ENCODE measurements around the gene EVL.
"Not testable (repeated sequence)": the region's sequence is repeated elsewhere in the genome, so short reads cannot be mapped to it uniquely, and the experiment has no call there.

The EVL gene

DNA sequence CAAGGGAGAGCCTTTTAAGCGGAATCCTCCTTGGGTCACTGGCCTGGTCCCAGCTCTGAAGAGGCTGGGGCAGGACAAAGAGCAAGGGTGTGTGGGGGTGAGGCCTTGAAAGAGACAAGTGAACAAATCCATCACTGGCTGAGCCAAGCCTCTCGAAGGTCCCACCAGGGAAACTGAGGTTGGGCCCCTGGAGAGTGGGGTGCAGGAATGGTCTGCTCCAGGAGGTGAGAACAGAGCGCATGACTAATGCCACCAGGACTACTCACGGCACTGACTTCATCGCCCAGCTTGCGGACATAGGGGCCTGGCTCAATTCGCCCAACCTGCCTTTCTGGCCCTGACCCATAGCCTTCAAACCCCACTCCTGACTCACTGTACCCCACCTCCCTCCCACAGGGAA is 113.5 kb downstream of the EVL start:
- DNase-seq (ENCODE audit: low read depth): no peak
- TF ChIP-seq CTCF (conservative IDR thresholded peaks at IDR 0.05; ENCODE audit: control insufficient read depth, insufficient read depth, low read depth, low read length): no peak
- H3K4me3 ChIP-seq (ENCODE audit: control insufficient read depth, low read depth, low read length): no peak overlapping the region

DNA sequence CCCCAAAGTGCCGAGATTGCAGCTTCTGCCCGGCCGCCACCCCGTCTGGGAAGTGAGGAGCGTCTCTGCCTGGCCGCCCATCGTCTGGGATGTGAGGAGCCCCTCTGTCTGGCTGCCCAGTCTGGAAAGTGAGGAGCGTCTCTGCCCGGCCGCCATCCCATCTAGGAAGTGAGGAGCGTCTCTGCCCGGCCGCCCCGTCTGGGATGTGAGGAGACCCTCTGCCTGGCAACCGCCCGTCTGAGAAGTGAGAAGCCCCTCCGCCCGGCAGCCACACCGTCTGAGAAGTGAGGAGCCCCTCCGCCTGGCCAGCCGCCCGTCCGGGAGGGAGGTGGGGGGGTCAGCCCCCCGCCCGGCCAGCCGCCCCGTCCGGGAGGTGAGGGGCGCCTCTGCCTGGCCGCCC is 115.4 kb downstream of the EVL start:
- DNase-seq (ENCODE audit: low read depth); H3K4me3 ChIP-seq (ENCODE audit: control insufficient read depth, low read depth, low read length): not testable (repeated sequence)

DNA sequence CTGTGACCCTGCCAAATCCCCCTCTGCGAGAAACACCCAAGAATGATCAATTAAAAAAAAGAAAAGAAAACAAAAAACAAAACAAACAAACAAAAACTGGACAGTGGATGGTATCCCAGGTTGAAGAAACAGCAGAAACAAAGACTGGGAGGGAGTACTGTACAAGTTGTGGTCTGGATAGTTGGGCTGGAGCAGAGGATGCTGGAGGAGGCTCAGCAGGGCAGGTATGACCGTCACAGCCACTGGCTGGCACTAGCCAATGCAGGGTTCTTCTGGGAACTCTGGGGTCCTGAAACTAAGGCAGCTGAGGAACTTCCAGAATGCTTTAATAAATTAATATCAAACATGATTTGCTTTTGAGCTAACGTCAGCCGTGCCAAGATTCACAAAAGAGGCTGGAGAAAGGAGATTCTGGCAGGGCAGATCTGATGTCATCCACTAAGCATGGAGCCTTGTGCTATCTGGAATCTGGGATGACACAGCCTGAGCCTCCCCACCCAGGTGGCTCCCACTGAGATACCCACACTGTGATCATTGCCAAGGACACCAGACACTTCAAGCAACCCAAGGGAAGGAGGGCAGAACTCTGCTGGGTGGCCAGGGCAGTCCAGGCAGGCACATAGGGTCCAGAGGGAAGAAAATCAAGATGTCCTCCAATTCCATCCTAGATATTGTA is 116.8 kb downstream of the EVL start:
- H3K4me3 ChIP-seq (ENCODE audit: control insufficient read depth, low read depth, low read length); DNase-seq (ENCODE audit: low read depth): not testable (repeated sequence)

- no peak overlapping the region for H3K4me3 ChIP-seq (ENCODE audit: control insufficient read depth, low read depth, low read length)
- no peak for TF ChIP-seq CTCF (conservative IDR thresholded peaks at IDR 0.05; ENCODE audit: control insufficient read depth, insufficient read depth, low read depth, low read length)
- DNase-seq (ENCODE audit: low read depth): no peak
Measured at GRCh38 chr14:100187247-100187833, 122.1 kb downstream of the EVL start.

DNA sequence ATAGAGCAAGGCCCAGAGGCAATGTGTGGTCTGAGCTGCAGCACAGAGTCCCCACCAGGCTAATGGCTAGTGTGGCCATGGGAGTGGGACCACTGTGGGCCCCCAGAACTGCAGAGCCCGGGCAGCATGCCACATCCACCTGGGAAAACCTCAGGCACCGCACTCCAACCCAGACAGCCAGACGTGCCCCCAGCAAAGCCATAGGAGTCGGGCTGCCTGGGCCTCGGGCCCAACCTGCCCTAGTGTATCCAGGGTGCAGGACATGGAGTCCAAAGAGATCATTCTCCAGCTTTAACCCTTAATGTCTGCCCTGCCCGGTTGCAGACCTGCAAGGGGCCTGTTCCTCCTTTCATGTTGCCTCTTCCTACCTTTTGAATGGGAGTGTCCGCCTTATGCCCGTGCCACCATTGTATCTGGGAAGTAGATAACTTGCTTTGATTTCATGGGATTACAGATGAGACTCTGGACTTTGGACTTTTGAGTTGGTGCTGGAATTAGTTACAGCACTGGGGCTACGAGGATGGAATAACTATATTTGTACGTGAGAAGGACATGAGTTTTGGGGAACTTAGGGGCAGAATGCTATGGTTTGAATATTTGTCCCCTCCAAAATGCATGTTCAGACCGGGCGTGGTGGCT is 123.3 kb downstream of the EVL start:
- DNase-seq (ENCODE audit: low read depth): no peak
- TF ChIP-seq CTCF (conservative IDR thresholded peaks at IDR 0.05; ENCODE audit: control insufficient read depth, insufficient read depth, low read depth, low read length): no peak
- H3K4me3 ChIP-seq (ENCODE audit: control insufficient read depth, low read depth, low read length): no peak overlapping the region

- no peak for TF ChIP-seq CTCF (conservative IDR thresholded peaks at IDR 0.05; ENCODE audit: control insufficient read depth, insufficient read depth, low read depth, low read length)
- DNase-seq (ENCODE audit: low read depth): no peak
- no peak overlapping the region for H3K4me3 ChIP-seq (ENCODE audit: control insufficient read depth, low read depth, low read length)
Measured at GRCh38 chr14:100190126-100190525, 124.9 kb downstream of the EVL start.

- TF ChIP-seq CTCF (conservative IDR thresholded peaks at IDR 0.05; ENCODE audit: control insufficient read depth, insufficient read depth, low read depth, low read length): no peak
- no peak overlapping the region for H3K4me3 ChIP-seq (ENCODE audit: control insufficient read depth, low read depth, low read length)
- DNase-seq (ENCODE audit: low read depth): no peak
Measured at GRCh38 chr14:100191584-100192249, 126.5 kb downstream of the EVL start.

Data from fibroblast of mammary gland (primary cell).